Gastroesophageal sphincter (tissue), 3 donors: ENCODE measurements around the gene IQCF5.

Source experiments
- CTCF ChIP-seq, 4 experiments: fragments of 200-600 bp in 2 of 4; fragments of 450-650 bp in 2 of 4; sonication (generic) in 1 of 4; IDR thresholded peaks; one replicate each; pipeline ENCODE4 v1.5.1; 2017 to 2019; ENCODE audit warnings: antibody characterized with exemption in 4 of 4, mild to moderate bottlenecking in 2 of 4, moderate library complexity in 2 of 4
- EP300 ChIP-seq: sonication (generic); formaldehyde crosslinking; IDR thresholded peaks from one replicate; pipeline ENCODE4 v1.6.1; 2017; ENCODE audit warnings: antibody characterized with exemption, mild to moderate bottlenecking
- POLR2A ChIP-seq, 2 donors: fragments of 450-650 bp; IDR thresholded peaks; one replicate each; pipeline ENCODE4 v1.6.1; 2017; ENCODE audit warnings: antibody characterized with exemption in 2 of 2, mild to moderate bottlenecking in 2 of 2, moderate library complexity in 1 of 2
- POLR2AphosphoS5 ChIP-seq: sonication (generic); formaldehyde crosslinking; IDR thresholded peaks from one replicate; pipeline ENCODE4 v1.6.1; 2017; ENCODE audit warnings: antibody characterized with exemption

GRCh38 chr3:51876186-51876585 lies 785 bp upstream of the IQCF5 start:
- TF ChIP-seq CTCF (IDR thresholded peaks at IDR 0.05), result no peak
- no peak for TF ChIP-seq POLR2AphosphoS5
- no peak for TF ChIP-seq POLR2A (IDR thresholded peaks at IDR 0.05)
- TF ChIP-seq EP300, result no peak
